Measurements from ENCODE around the gene PNLIPRP3.

PNLIPRP3 gene

GRCh38 chr10:116504786-116505185, 77.1 kb downstream of the PNLIPRP3 start:
- no peaks in the 10 kb centered on the region for H3K9me2 ChIP-seq (ENCODE audit: low read depth, low read length)
- H3K27ac ChIP-seq (ENCODE audit: low read depth, low read length, poor library complexity, severe bottlenecking) = no peak overlapping the region
- no peaks in the 10 kb centered on the region for H3K79me2 ChIP-seq (ENCODE audit: insufficient read depth, low read length)
- H3K4me3 ChIP-seq (ENCODE audit: low read depth, low read length, poor library complexity, severe bottlenecking) = no peak overlapping the region
- no peak overlapping the region for H3K9ac ChIP-seq (ENCODE audit: low read length)
- no peaks in the 10 kb centered on the region for H3K27me3 ChIP-seq (ENCODE audit: insufficient read depth, low read length)
- no peak overlapping the region for H2AFZ ChIP-seq (ENCODE audit: low read length)
- no peaks in the 10 kb centered on the region for H3F3A ChIP-seq (ENCODE audit: insufficient read depth, low read length)
- no peak overlapping the region for H3K4me2 ChIP-seq (ENCODE audit: low read length)
- no peaks in the 10 kb centered on the region for H3K9me3 ChIP-seq (ENCODE audit: low read length)
- no peaks in the 10 kb centered on the region for H4K20me1 ChIP-seq (ENCODE audit: insufficient read depth, low read length)
- no peaks in the 10 kb centered on the region for H3K4me1 ChIP-seq (ENCODE audit: insufficient read depth, low read length, severe bottlenecking)
- no peaks in the 10 kb centered on the region for H3K36me3 ChIP-seq (ENCODE audit: insufficient read depth, low read length)
- no peak for TF ChIP-seq EZH2 (IDR thresholded peaks at IDR 0.05; ENCODE audit: borderline replicate concordance, low read length)
- no peak for TF ChIP-seq CTCF (IDR thresholded peaks at IDR 0.05; ENCODE audit: low read length)

- Histone ChIP-seq H3K36me3 (ENCODE audit: insufficient read depth, low read length) (no peaks in the 10 kb centered on the region), H3K9me3 (ENCODE audit: low read length) (no peaks in the 10 kb centered on the region), H4K20me1 (ENCODE audit: insufficient read depth, low read length) (no peaks in the 10 kb centered on the region), H3K79me2 (ENCODE audit: insufficient read depth, low read length) (no peaks in the 10 kb centered on the region), H3F3A (ENCODE audit: insufficient read depth, low read length) (no peaks in the 10 kb centered on the region), H2AFZ (ENCODE audit: low read length) (no peak overlapping the region), H3K9me2 (ENCODE audit: low read depth, low read length) (no peaks in the 10 kb centered on the region), H3K4me1 (ENCODE audit: insufficient read depth, low read length, severe bottlenecking) (no peaks in the 10 kb centered on the region), H3K27me3 (ENCODE audit: insufficient read depth, low read length) (no peaks in the 10 kb centered on the region), H3K4me3 (ENCODE audit: low read depth, low read length, poor library complexity, severe bottlenecking) (no peak overlapping the region), H3K27ac (ENCODE audit: low read depth, low read length, poor library complexity, severe bottlenecking) (no peak overlapping the region), H3K9ac (ENCODE audit: low read length) (no peak overlapping the region), H3K4me2 (ENCODE audit: low read length) (no peak overlapping the region)
- no peak for TF ChIP-seq CTCF (IDR thresholded peaks at IDR 0.05; ENCODE audit: low read length)
- TF ChIP-seq EZH2 (IDR thresholded peaks at IDR 0.05; ENCODE audit: borderline replicate concordance, low read length) = no peak
Measured at GRCh38 chr10:116510565-116510964, 82.9 kb downstream of the PNLIPRP3 start.

- Histone ChIP-seq H3F3A (ENCODE audit: insufficient read depth, low read length) (no peaks in the 10 kb centered on the region), H3K9me2 (ENCODE audit: low read depth, low read length) (no peaks in the 10 kb centered on the region), H3K27me3 (ENCODE audit: insufficient read depth, low read length) (no peaks in the 10 kb centered on the region), H3K36me3 (ENCODE audit: insufficient read depth, low read length) (no peaks in the 10 kb centered on the region), H3K9me3 (ENCODE audit: low read length) (no peaks in the 10 kb centered on the region), H3K4me1 (ENCODE audit: insufficient read depth, low read length, severe bottlenecking) (no peaks in the 10 kb centered on the region), H4K20me1 (ENCODE audit: insufficient read depth, low read length) (no peaks in the 10 kb centered on the region), H3K9ac (ENCODE audit: low read length) (no peak overlapping the region), H3K4me2 (ENCODE audit: low read length) (no peak overlapping the region), H3K4me3 (ENCODE audit: low read depth, low read length, poor library complexity, severe bottlenecking) (no peak overlapping the region), H2AFZ (ENCODE audit: low read length) (no peak overlapping the region), H3K27ac (ENCODE audit: low read depth, low read length, poor library complexity, severe bottlenecking) (no peak overlapping the region), H3K79me2 (ENCODE audit: insufficient read depth, low read length) (no peaks in the 10 kb centered on the region)
- TF ChIP-seq EZH2 (IDR thresholded peaks at IDR 0.05; ENCODE audit: borderline replicate concordance, low read length) = no peak
Measured at GRCh38 chr10:116511365-116511764, 83.7 kb downstream of the PNLIPRP3 start.
